A673 (cell line): Measurements from ENCODE around the gene SRRM3.

Experiments
- EZH2 ChIP-seq: fragments of 200-600 bp; sonication (generic); IDR thresholded peaks from 2 replicates; pipeline ENCODE4 v1.6.1; 2017; ENCODE audit warnings: borderline replicate concordance, low read depth, mild to moderate bottlenecking, mixed read lengths, antibody characterized with exemption, low read length; ENCODE audit not compliant: poor library complexity, severe bottlenecking
- TF ChIP-seq, protein P1 (sequence below): fragments of 300-800, 200-600 bp; sonication (generic); conservative IDR thresholded peaks from 2 replicates; pipeline ENCODE4 v1.5.1; 2017; ENCODE audit warnings: low read depth, mild to moderate bottlenecking, antibody characterized with exemption, low read length, moderate library complexity, mixed read lengths

DNA sequence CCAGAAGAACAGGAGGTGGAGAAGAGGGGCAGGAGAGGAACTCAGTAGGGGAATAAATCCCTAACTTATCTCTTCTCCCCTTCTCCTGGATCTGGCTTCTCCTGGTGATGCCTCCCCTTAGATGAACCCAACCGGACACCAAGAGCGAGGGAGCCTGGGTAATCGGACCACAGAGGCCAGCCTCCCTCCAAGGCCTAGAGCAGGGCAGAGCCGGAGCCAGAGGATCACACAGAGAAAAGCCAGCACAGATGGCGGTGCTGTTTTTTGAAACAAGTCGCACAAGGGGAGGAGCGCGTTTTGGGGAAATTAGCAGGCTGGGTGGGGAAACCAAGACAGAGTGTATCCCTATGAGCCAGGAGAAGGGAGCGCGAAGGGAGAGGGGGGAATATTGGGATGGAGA, 4.9 kb upstream of the SRRM3 start:
- TF ChIP-seq, protein P1, sequence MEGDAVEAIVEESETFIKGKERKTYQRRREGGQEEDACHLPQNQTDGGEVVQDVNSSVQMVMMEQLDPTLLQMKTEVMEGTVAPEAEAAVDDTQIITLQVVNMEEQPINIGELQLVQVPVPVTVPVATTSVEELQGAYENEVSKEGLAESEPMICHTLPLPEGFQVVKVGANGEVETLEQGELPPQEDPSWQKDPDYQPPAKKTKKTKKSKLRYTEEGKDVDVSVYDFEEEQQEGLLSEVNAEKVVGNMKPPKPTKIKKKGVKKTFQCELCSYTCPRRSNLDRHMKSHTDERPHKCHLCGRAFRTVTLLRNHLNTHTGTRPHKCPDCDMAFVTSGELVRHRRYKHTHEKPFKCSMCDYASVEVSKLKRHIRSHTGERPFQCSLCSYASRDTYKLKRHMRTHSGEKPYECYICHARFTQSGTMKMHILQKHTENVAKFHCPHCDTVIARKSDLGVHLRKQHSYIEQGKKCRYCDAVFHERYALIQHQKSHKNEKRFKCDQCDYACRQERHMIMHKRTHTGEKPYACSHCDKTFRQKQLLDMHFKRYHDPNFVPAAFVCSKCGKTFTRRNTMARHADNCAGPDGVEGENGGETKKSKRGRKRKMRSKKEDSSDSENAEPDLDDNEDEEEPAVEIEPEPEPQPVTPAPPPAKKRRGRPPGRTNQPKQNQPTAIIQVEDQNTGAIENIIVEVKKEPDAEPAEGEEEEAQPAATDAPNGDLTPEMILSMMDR = no peak
- no peak for TF ChIP-seq EZH2
